Endothelial cell of umbilical vein (primary cell): ENCODE results near the gene LMX1A. TPM values are rescaled to one million over a fixed set of nuclear protein-coding genes. Genes with fewer than 3 reads are reported as not detected.

Experiments used
- BruUV-seq: library from RNA; stranded (reverse); fragments of 400-500 nt; replicated peaks from 2 replicates; lab custom pipeline; 2021; lab: Mats Ljungman, UMichigan
- CTCF ChIA-PET: fragments of 300-600, 350-600 bp; sonication (Branson Sonifier 250); formaldehyde crosslinking; loops from one replicate; lab custom pipeline; 2021; ENCODE audit warnings: antibody characterized with exemption, inconsistent platforms; lab: Charles Lee
- POLR2A ChIA-PET: fragments of 300-600, 350-600 bp; sonication (Branson Sonifier 250); formaldehyde crosslinking; loops from one replicate; lab custom pipeline; 2021; ENCODE audit warnings: antibody characterized with exemption, inconsistent platforms; lab: Charles Lee
- DNase-seq: peaks from one replicate; pipeline ENCODE4 v3.0.0-alpha.2; 2011; ENCODE audit warnings: low read depth, low spot score
- FAIRE-seq: peaks from 2 replicates; lab custom pipeline; 2011; peaks lifted over from hg19 to GRCh38; lab: Jason Lieb, UNC
- H2AFZ ChIP-seq: 2 replicates; pipeline ENCODE4 v1.6.0; 2012; ENCODE audit warnings: low read depth, low read length, control low read depth, inconsistent platforms
- H3K27ac ChIP-seq: 2 replicates; pipeline ENCODE4 v1.5.1; 2011; ENCODE audit warnings: low read depth, mild to moderate bottlenecking, control low read depth, low read length, moderate library complexity; ENCODE audit not compliant: insufficient read depth
- H3K27me3 ChIP-seq, 2 experiments: 2 replicates each; pipeline versions ENCODE4 v1.6.0 to v1.6.1; 2011; ENCODE audit warnings: low read length in 2 of 2, mixed read lengths in 1 of 2; ENCODE audit not compliant: control insufficient read depth in 2 of 2, insufficient read depth in 2 of 2
- H3K36me3 ChIP-seq, 2 experiments: 2 replicates in 1 of 2; 3 replicates in 1 of 2; pipeline ENCODE4 v1.5.1; 2011; ENCODE audit warnings: low read length in 2 of 2, mild to moderate bottlenecking in 1 of 2, moderate library complexity in 1 of 2; ENCODE audit not compliant: control insufficient read depth in 2 of 2, insufficient read depth in 2 of 2; ENCODE audit errors: extremely low read depth in 1 of 2
- H3K4me1 ChIP-seq: 3 replicates; pipeline ENCODE4 v1.5.1; 2011; ENCODE audit warnings: mild to moderate bottlenecking, low read length; ENCODE audit not compliant: control insufficient read depth, insufficient read depth; ENCODE audit errors: extremely low read depth
- H3K4me2 ChIP-seq: 2 replicates; pipeline ENCODE4 v1.6.1; 2011; ENCODE audit warnings: low read length, control low read depth, mixed read lengths; ENCODE audit not compliant: insufficient read depth
- H3K4me3 ChIP-seq, 3 experiments: fragments of 200-600 bp in 1 of 3; sonication (generic), shearing (Covaris generic) in 1 of 3; replicated peaks in 1 of 3; 2 replicates each; pipeline ENCODE4 v1.5.1; 2011 to 2016; ENCODE audit warnings: control low read depth in 3 of 3, low read length in 3 of 3, mild to moderate bottlenecking in 2 of 3, inconsistent platforms in 1 of 3, low read depth in 1 of 3, moderate library complexity in 1 of 3; ENCODE audit not compliant: insufficient read depth in 1 of 3
- H3K79me2 ChIP-seq: 2 replicates; pipeline ENCODE4 v1.6.0; 2012; ENCODE audit warnings: low read length, inconsistent platforms; ENCODE audit not compliant: control insufficient read depth, insufficient read depth
- H3K9ac ChIP-seq: replicated peaks from 2 replicates; pipeline ENCODE3; 2011; ENCODE audit warnings: low read length, control low read depth; ENCODE audit not compliant: insufficient read depth; ENCODE audit errors: extremely low read depth
- H3K9me1 ChIP-seq: replicated peaks from 3 replicates; pipeline ENCODE4 v1.6.0; 2011; ENCODE audit warnings: mild to moderate bottlenecking, low read length; ENCODE audit not compliant: control insufficient read depth, insufficient read depth; ENCODE audit errors: extremely low read depth
- H3K9me3 ChIP-seq: replicated peaks from 2 replicates; pipeline ENCODE4 v1.5.1; 2012; ENCODE audit warnings: low read length, inconsistent platforms; ENCODE audit not compliant: control insufficient read depth, insufficient read depth
- H4K20me1 ChIP-seq: replicated peaks from 2 replicates; pipeline ENCODE3; 2011; ENCODE audit warnings: mild to moderate bottlenecking, low read length; ENCODE audit not compliant: control insufficient read depth, insufficient read depth; ENCODE audit errors: extremely low read depth
- EZH2 ChIP-seq: IDR thresholded peaks from 2 replicates; pipeline ENCODE4 v1.6.1; 2012; ENCODE audit warnings: borderline replicate concordance, low read depth, mild to moderate bottlenecking, moderate library complexity, low read length, inconsistent platforms; ENCODE audit not compliant: severe bottlenecking
- FOS ChIP-seq: IDR thresholded peaks from 2 replicates; pipeline ENCODE4 v1.6.1; 2011; ENCODE audit warnings: mild to moderate bottlenecking, low read length, moderate library complexity, borderline replicate concordance; ENCODE audit not compliant: insufficient read depth
- GATA2 ChIP-seq: IDR thresholded peaks from 2 replicates; pipeline ENCODE4 v1.7.0; 2011; ENCODE audit warnings: low read depth, mild to moderate bottlenecking, moderate library complexity, mixed read lengths, low read length; ENCODE audit not compliant: insufficient read length, insufficient read depth
- MYC ChIP-seq: IDR thresholded peaks from one replicate; pipeline ENCODE4 v1.6.1; 2011; ENCODE audit warnings: mild to moderate bottlenecking, low read depth, low read length
- dilution Hi-C: fragments of 300-500 bp; cut with MboI; formaldehyde crosslinking; loops from one replicate; pipeline ENCODE4 v1.15.0; 2019; ENCODE audit warnings: low sequenced_read_pairs; ENCODE audit not compliant: extremely low pct_ligation_motif_present
- intact Hi-C: fragments of 100-400 bp; cut with micrococcal nuclease; formaldehyde crosslinking; loops from one replicate; pipeline ENCODE4 v1.10.0; 2022
- polyA plus RNA-seq, 4 experiments: library from polyadenylated mRNA; depleted of rRNA in 3 of 4; stranded (reverse) in 3 of 4; unstranded in 1 of 4; fragments of >200 nt; gene quantifications; 2 replicates each; pipeline versions ENCODE4 v1.2.1 to v1.2.3, GENCODE V29; 2011 to 2012; ENCODE audit warnings: missing spikeins in 1 of 4
- total RNA-seq: library from RNA; stranded (reverse); gene quantifications from 2 replicates; pipeline ENCODE4 v1.2.3, GENCODE V29; 2021
- TF ChIP-seq, protein P1 (sequence below): IDR thresholded peaks from 2 replicates; pipeline ENCODE4 v1.6.1; 2011; ENCODE audit not compliant: insufficient read depth, insufficient read length
- TF ChIP-seq, protein P2 (sequence below), 2 donors: IDR thresholded peaks; 1 replicate in 1 of 2; 2 replicates in 1 of 2; pipeline ENCODE4 v1.5.1; 2011; ENCODE audit warnings: low read length in 2 of 2, mild to moderate bottlenecking in 2 of 2, moderate library complexity in 2 of 2, control low read depth in 1 of 2, inconsistent platforms in 1 of 2, low read depth in 1 of 2; ENCODE audit not compliant: insufficient read depth in 1 of 2; ENCODE audit errors: extremely low read depth in 1 of 2

Gene LMX1A
- total and polyA plus RNA-seq, 2 donors (not counting 3 experiments of a cell fraction or from before 2014, with no cell fraction given): not detected

DNA sequence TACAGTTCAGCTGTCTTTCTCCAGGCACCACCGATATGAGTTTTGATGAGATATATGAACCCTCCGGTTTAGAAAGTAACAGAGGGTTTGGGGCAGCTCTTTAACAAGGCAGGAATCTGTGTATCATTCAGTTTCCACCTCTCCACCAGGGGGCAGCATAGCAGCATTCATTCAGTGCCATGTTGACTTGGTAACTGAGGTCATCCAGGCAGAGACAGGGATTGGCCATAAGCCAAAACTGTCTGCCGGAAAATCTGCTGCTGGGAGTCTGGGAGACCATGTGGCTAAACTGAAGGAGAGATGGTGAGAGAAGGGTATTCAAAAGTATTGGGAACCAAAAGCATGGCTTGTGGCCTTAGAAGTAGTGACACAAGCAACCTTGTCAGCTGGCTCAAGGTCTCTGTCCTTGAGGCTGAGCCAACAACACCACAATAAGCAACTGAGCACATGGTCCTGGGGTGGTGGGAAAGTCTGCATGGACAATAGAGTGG, 98.5 kb downstream of the LMX1A start:
- no TSS peak for BruUV-seq
- dilution Hi-C loops: no loop called here
- Histone ChIP-seq H3K79me2 (no peaks in the 10 kb centered on the region), H3K9me1 (no peaks in the 10 kb centered on the region), H3K4me2 (no peak overlapping the region), H4K20me1 (no peaks in the 10 kb centered on the region), H3K36me3 (no peaks in the 10 kb centered on the region), H3K4me1 (no peaks in the 10 kb centered on the region), H2AFZ (no peak overlapping the region), H3K27me3 (no peaks in the 10 kb centered on the region), H3K4me3 (no peak overlapping the region), H3K9ac (no peak overlapping the region), H3K9me3 (no peaks in the 10 kb centered on the region), H3K27ac (no peak overlapping the region)
- intact Hi-C loops: loop anchor here (1.0 kb wide), 3 partner anchors 111 to 335 kb away; no protein-coding TSS in a partner anchor
- DNase-seq (peak; percentile 56), FAIRE-seq (peak; percentile 83)
- ChIA-PET CTCF (interaction anchor here (0.5 to 4.2 kb wide), 19 partner anchors 9 to 1581 kb away, joined by 3 to 48 read pairs (median 3); partner anchors contain the start of genes LRRC52 and POGK), POLR2A (no interaction called here)
- no peak for TF ChIP-seq EZH2
- no peak for TF ChIP-seq GATA2
- TF ChIP-seq MYC: no peak
- TF ChIP-seq, protein P1, sequence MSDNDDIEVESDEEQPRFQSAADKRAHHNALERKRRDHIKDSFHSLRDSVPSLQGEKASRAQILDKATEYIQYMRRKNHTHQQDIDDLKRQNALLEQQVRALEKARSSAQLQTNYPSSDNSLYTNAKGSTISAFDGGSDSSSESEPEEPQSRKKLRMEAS: no peak
- TF ChIP-seq FOS: no peak
- TF ChIP-seq, protein P2, sequence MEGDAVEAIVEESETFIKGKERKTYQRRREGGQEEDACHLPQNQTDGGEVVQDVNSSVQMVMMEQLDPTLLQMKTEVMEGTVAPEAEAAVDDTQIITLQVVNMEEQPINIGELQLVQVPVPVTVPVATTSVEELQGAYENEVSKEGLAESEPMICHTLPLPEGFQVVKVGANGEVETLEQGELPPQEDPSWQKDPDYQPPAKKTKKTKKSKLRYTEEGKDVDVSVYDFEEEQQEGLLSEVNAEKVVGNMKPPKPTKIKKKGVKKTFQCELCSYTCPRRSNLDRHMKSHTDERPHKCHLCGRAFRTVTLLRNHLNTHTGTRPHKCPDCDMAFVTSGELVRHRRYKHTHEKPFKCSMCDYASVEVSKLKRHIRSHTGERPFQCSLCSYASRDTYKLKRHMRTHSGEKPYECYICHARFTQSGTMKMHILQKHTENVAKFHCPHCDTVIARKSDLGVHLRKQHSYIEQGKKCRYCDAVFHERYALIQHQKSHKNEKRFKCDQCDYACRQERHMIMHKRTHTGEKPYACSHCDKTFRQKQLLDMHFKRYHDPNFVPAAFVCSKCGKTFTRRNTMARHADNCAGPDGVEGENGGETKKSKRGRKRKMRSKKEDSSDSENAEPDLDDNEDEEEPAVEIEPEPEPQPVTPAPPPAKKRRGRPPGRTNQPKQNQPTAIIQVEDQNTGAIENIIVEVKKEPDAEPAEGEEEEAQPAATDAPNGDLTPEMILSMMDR (IDR thresholded peaks at IDR 0.05; ENCODE audit: extremely low read depth in 1 of 2, insufficient read depth in 1 of 2, low read depth in 1 of 2, low read length in 2 of 2): peak; percentile 69 to 71
